GM10266 (cell line): Measurements from ENCODE around the gene ATP6V1A.
A peak's percentile ranks its signal among the peaks of the same experiment; 100 is the strongest.

ENCODE experiments used
- DNase-seq: peaks from one replicate; pipeline ENCODE4 v3.0.0; 2012; ENCODE audit errors: extremely low spot score
- CTCF ChIP-seq: IDR thresholded peaks from 2 replicates; pipeline ENCODE4 v1.5.1; 2012; ENCODE audit warnings: mild to moderate bottlenecking, low read depth; ENCODE audit not compliant: control insufficient read depth, insufficient read depth; ENCODE audit errors: missing control alignments

The ATP6V1A gene

GRCh38 chr3:113746548-113747282 lies at the start of gene ATP6V1A:
Gene ATP6V1A, plus strand, starts transcription at chr3:113747035. Its CDS starts 31,719 bp downstream, at chr3:113778754.
- TF ChIP-seq CTCF, result no peak
- peak; percentile 85 for DNase-seq

DNA sequence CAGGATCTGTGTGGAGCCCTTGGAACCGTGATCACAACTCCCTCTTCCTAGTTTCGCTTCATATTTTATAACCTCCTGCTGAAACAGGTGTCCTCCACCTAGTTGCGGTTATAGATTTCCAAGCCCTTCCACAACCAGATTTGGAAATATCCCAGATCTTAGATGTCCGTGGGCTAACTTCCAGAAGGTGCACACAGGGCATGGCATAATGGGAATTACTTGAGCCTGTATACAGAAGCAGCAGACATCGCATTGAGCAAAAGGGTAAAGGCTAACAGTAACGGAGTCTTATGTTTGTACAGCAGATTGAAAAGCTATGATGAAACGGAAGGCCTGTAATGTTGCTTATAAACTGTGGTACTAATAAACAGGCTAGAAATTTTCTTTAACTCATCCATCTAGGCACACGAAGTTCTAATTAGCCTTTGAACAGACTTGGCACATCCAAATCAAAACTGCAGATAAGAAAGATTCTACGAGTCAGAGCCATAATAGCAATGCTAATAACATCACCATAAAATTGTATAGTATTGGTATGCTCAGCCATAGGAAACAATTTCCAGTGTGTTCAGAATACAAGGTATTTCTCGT lies 49.2 kb upstream of the ATP6V1A start:
- TF ChIP-seq CTCF, result no peak
- peak; percentile 32 for DNase-seq

GRCh38 chr3:113698213-113698742 lies 48.6 kb upstream of the ATP6V1A start:
- TF ChIP-seq CTCF, result no peak

DNA sequence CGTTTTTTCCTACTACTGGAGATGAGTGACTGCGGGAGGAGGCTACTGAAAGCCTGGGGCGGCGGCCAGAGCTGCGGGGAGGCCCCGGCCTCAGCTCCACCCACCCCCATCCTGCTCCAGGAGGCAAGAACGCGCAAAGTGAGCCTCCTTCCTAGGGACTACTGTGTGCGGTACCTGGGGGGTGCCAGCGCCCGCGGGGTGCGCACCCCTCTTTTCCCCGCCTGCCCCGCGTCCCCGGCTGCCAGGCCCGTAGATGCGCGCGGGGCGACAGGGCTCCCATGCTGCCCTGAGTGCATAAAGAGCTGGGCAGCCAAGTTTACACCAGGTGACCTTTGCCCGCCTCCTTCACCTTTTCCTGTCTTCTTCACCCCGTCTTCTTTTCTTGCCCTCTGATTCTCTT lies 47.9 kb upstream of the ATP6V1A start:
- DNase-seq, result peak; percentile 28
- TF ChIP-seq CTCF, result no peak

More at GRCh38 chr3:113698213-113698742, 48.6 kb upstream of the ATP6V1A start:
- no peak for DNase-seq

- TF ChIP-seq CTCF, result no peak
- no peak for DNase-seq
Measured at GRCh38 chr3:113707835-113708234, 39.0 kb upstream of the ATP6V1A start.

DNA sequence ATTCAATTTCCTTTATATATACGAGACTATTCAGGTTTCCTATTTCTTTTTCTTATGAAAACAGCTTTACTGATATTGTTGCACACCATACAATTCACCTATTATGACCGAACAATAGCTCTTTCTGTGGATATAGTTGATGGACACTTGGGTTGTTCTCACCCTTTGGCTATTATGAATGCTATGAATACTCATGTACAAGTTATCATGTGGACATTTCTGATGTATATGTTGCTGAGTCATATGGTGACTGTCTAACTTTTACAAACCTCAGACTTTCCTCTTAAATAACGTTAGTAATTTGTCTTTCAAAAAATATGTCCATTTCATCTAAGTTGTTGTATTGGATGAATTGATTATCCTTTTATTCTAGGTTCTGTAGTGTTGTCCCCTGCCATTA lies 34.7 kb upstream of the ATP6V1A start:
- DNase-seq, result no peak
- no peak for TF ChIP-seq CTCF

- no peak for TF ChIP-seq CTCF
Measured at GRCh38 chr3:113714702-113715101, 32.1 kb upstream of the ATP6V1A start.

More at GRCh38 chr3:113714702-113715101, 32.1 kb upstream of the ATP6V1A start:
- DNase-seq, result no peak
